Gastroesophageal sphincter (tissue), 3 donors: ENCODE results near the gene SGMS1.

Experiments used
- CTCF ChIP-seq, 4 experiments: fragments of 200-600 bp in 2 of 4; fragments of 450-650 bp in 2 of 4; sonication (generic) in 1 of 4; IDR thresholded peaks; one replicate each; pipeline ENCODE4 v1.5.1; 2017 to 2019; ENCODE audit warnings: antibody characterized with exemption in 4 of 4, mild to moderate bottlenecking in 2 of 4, moderate library complexity in 2 of 4
- EP300 ChIP-seq: sonication (generic); formaldehyde crosslinking; IDR thresholded peaks from one replicate; pipeline ENCODE4 v1.6.1; 2017; ENCODE audit warnings: antibody characterized with exemption, mild to moderate bottlenecking
- POLR2A ChIP-seq, 2 donors: fragments of 450-650 bp; IDR thresholded peaks; one replicate each; pipeline ENCODE4 v1.6.1; 2017; ENCODE audit warnings: antibody characterized with exemption in 2 of 2, mild to moderate bottlenecking in 2 of 2, moderate library complexity in 1 of 2
- POLR2AphosphoS5 ChIP-seq: sonication (generic); formaldehyde crosslinking; IDR thresholded peaks from one replicate; pipeline ENCODE4 v1.6.1; 2017; ENCODE audit warnings: antibody characterized with exemption

- TF ChIP-seq POLR2A (IDR thresholded peaks at IDR 0.05) (no peak), EP300 (no peak), CTCF (IDR thresholded peaks at IDR 0.05) (no peak), POLR2AphosphoS5 (no peak)
Measured at GRCh38 chr10:50579491-50580261, 44.1 kb downstream of the SGMS1 start.
